SK-N-SH treated with all-trans-retinoic acid at 6 μM for 48 hours (cell line): ENCODE results near the gene PAFAH1B2.

ENCODE experiments used
- ATAC-seq: fragments of 200-7000 bp; cut with Tn5 transposase; 3 replicates; pipeline ENCODE4 v1.9.1; 2020; ENCODE audit warnings: mild to moderate bottlenecking, moderate library complexity
- ARNTL ChIP-seq: fragments of 450-650 bp; formaldehyde crosslinking; IDR thresholded peaks from 2 replicates; pipeline ENCODE4 v1.5.0; 2020; ENCODE audit warnings: low read depth, mild to moderate bottlenecking, moderate library complexity, borderline replicate concordance
- BACH2 ChIP-seq: fragments of 250-450 bp; sonication (Bioruptor Pico); IDR thresholded peaks from 2 replicates; pipeline ENCODE4 v1.9.0; 2021; ENCODE audit warnings: mild to moderate bottlenecking, borderline replicate concordance
- CSDC2 ChIP-seq: fragments of 250-450 bp; sonication (Bioruptor Pico); IDR thresholded peaks from 2 replicates; pipeline ENCODE4 v1.5.0; 2020; ENCODE audit warnings: mild to moderate bottlenecking, moderate library complexity
- ESRRG ChIP-seq: fragments of 250-450 bp; sonication (Bioruptor Pico); IDR thresholded peaks from 2 replicates; pipeline ENCODE4 v1.6.1; 2021; ENCODE audit warnings: mild to moderate bottlenecking
- GLIS3 ChIP-seq: fragments of 250-450 bp; sonication (Bioruptor Pico); IDR thresholded peaks from 2 replicates; pipeline ENCODE4 v1.5.0; 2020; ENCODE audit warnings: mild to moderate bottlenecking, moderate library complexity
- OSR1 ChIP-seq: fragments of 250-450 bp; sonication (Bioruptor Pico); IDR thresholded peaks from 2 replicates; pipeline ENCODE4 v1.8.0; 2022; ENCODE audit warnings: moderate library complexity, mild to moderate bottlenecking, inconsistent platforms
- RARB ChIP-seq: fragments of 250-450 bp; sonication (Bioruptor Pico); IDR thresholded peaks from 2 replicates; pipeline ENCODE4 v1.8.0; 2021; ENCODE audit warnings: mild to moderate bottlenecking, moderate library complexity
- TCF4 ChIP-seq: fragments of 250-450 bp; sonication (Bioruptor Pico); IDR thresholded peaks from 2 replicates; pipeline ENCODE4 v1.8.0; 2021; ENCODE audit warnings: mild to moderate bottlenecking, moderate library complexity, borderline replicate concordance
- TOX ChIP-seq: fragments of 250-450 bp; sonication (Bioruptor Pico); IDR thresholded peaks from 2 replicates; pipeline ENCODE4 v1.8.0; 2021; ENCODE audit warnings: mild to moderate bottlenecking, moderate library complexity, borderline replicate concordance
- ZC3H10 ChIP-seq: fragments of 250-450 bp; sonication (Bioruptor Pico); IDR thresholded peaks from 2 replicates; pipeline ENCODE4 v1.5.1; 2021; ENCODE audit warnings: mild to moderate bottlenecking, moderate library complexity
- ZFP3 ChIP-seq: fragments of 250-450 bp; sonication (Bioruptor Pico); IDR thresholded peaks from 2 replicates; pipeline ENCODE4 v1.5.0; 2020; ENCODE audit warnings: mild to moderate bottlenecking, moderate library complexity
- ZFP30 ChIP-seq: fragments of 450-650 bp; formaldehyde crosslinking; IDR thresholded peaks from 2 replicates; pipeline ENCODE4 v1.5.0; 2022; ENCODE audit warnings: mild to moderate bottlenecking, moderate library complexity
- ZNF565 ChIP-seq: fragments of 450-650 bp; formaldehyde crosslinking; conservative IDR thresholded peaks from 2 replicates; pipeline ENCODE4 v1.5.0; 2020; ENCODE audit warnings: low read depth, mild to moderate bottlenecking, moderate library complexity
- ZNF70 ChIP-seq: fragments of 450-650 bp; formaldehyde crosslinking; IDR thresholded peaks from 2 replicates; pipeline ENCODE4 v1.5.0; 2020; ENCODE audit warnings: mild to moderate bottlenecking, moderate library complexity
- ZNF8 ChIP-seq: fragments of 450-650 bp; formaldehyde crosslinking; IDR thresholded peaks from 2 replicates; pipeline ENCODE4 v1.5.0; 2020; ENCODE audit warnings: mild to moderate bottlenecking, moderate library complexity
- TF ChIP-seq, protein P1 (sequence below): fragments of 250-450 bp; sonication (Bioruptor Pico); IDR thresholded peaks from 2 replicates; pipeline ENCODE4 v1.5.1; 2020; ENCODE audit warnings: low read depth, mild to moderate bottlenecking, moderate library complexity
- TF ChIP-seq, protein P2 (sequence below): fragments of 250-450 bp; sonication (Bioruptor Pico); IDR thresholded peaks from 2 replicates; pipeline ENCODE4 v1.5.1; 2021; ENCODE audit warnings: mild to moderate bottlenecking, moderate library complexity
- TF ChIP-seq, protein P3 (sequence below): fragments of 250-450 bp; sonication (Bioruptor Pico); IDR thresholded peaks from 2 replicates; pipeline ENCODE4 v1.5.0; 2020; ENCODE audit warnings: mild to moderate bottlenecking, moderate library complexity
- TF ChIP-seq, protein P4 (sequence below): fragments of 250-450 bp; sonication (Bioruptor Pico); IDR thresholded peaks from 2 replicates; pipeline ENCODE4 v1.8.0; 2020; ENCODE audit warnings: mild to moderate bottlenecking, moderate library complexity, borderline replicate concordance
- TF ChIP-seq, protein P5 (sequence below): fragments of 250-450 bp; sonication (Bioruptor Pico); IDR thresholded peaks from 2 replicates; pipeline ENCODE4 v1.8.0; 2021; ENCODE audit warnings: low read depth, mild to moderate bottlenecking, moderate library complexity, borderline replicate concordance

The PAFAH1B2 gene

DNA sequence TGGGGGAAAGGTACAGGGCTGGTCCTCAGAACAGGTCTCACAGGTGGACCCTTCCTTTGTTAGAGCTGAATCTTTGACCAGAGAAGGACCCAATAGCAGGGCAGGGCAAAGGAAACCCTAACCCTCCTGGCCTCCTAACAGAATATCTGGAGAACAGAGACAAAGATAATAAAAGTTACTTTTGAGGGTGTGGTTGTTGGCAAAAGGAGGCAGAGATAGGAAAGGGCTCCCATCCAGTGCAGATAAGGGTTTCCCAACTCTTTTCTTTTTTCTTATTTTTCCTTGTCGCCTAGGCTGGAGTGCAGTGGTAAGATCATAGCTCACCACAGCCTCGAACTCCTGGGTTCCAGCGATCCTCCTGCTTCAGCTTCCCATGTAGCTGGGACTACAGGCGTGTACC is 75.9 kb downstream of the PAFAH1B2 start:
- ATAC-seq = no peak
- TF ChIP-seq ZFP30 (CRISPR knock-in tag) = no peak
- TF ChIP-seq ESRRG = no peak

DNA sequence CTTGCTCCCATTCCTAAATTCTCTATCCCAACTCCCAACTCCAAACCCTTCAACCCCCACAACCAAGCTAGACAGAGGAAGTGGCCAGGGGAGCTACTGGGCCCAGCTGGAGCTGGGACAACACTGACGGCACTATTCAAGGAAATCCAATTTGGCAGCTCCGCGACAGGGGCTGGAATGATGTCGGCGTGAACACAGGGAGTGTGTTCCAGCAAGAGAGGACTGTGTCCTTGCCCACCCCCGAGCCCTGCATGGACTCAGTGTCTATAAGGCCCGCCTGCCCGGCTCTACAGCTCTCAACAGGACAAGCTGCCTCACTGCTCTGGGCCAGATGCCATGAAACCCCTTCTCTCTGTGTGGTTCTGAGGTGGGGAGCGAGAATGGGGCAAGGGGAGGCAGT is 76.5 kb downstream of the PAFAH1B2 start:
- ATAC-seq = no peak

DNA sequence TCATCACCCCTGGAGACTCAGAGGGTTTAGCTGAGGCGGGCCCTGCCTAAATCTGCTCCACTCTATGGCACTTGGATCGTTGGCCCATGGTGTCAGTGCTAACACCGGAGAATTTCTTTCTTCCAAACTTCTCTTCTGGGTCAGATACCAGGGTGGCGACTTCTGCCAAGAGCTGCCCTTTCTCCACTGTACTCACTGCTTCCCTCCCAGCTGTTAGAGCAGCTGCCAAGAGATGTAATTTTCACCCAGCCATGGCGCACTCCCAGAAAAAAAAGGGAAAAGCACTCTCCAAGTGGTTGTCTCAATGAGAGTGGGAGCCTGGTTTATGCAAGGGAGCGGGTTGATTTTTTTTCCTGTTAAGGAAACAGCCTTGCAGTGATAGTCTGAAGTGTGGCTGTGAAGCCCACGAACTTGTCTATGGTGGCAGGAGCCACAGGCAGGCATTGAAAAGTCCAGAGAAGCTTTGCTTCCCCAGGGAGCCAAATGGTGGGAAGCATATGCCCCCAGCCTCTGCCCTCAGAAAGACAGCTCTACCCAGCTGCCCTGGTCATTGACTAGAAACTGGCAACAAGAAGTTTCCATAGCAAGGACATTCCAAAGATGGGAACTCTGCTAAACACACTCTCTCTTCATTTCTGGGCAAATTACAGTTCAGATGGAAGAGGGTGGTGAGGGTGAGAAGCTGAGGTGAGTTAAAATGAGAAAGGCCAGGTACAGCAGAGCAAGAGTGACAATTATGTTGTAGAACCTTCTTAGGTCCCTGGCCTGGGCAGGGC is 77.1 kb downstream of the PAFAH1B2 start:
- no peak for ATAC-seq
- TF ChIP-seq BACH2 (CRISPR knock-in tag) = no peak
- TF ChIP-seq, protein P1, sequence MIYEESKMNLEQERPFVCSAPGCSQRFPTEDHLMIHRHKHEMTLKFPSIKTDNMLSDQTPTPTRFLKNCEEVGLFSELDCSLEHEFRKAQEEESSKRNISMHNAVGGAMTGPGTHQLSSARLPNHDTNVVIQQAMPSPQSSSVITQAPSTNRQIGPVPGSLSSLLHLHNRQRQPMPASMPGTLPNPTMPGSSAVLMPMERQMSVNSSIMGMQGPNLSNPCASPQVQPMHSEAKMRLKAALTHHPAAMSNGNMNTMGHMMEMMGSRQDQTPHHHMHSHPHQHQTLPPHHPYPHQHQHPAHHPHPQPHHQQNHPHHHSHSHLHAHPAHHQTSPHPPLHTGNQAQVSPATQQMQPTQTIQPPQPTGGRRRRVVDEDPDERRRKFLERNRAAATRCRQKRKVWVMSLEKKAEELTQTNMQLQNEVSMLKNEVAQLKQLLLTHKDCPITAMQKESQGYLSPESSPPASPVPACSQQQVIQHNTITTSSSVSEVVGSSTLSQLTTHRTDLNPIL = no peak

More for the DNA sequence above, 76.5 kb downstream of the PAFAH1B2 start:
- no peak for TF ChIP-seq CSDC2 (CRISPR knock-in tag)
- TF ChIP-seq ZNF70 (CRISPR knock-in tag) = no peak
- no peak for TF ChIP-seq TCF4
- TF ChIP-seq, protein P2, sequence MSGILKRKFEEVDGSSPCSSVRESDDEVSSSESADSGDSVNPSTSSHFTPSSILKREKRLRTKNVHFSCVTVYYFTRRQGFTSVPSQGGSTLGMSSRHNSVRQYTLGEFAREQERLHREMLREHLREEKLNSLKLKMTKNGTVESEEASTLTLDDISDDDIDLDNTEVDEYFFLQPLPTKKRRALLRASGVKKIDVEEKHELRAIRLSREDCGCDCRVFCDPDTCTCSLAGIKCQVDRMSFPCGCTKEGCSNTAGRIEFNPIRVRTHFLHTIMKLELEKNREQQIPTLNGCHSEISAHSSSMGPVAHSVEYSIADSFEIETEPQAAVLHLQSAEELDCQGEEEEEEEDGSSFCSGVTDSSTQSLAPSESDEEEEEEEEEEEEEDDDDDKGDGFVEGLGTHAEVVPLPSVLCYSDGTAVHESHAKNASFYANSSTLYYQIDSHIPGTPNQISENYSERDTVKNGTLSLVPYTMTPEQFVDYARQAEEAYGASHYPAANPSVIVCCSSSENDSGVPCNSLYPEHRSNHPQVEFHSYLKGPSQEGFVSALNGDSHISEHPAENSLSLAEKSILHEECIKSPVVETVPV (CRISPR knock-in tag) = no peak
- TF ChIP-seq, protein P3, sequence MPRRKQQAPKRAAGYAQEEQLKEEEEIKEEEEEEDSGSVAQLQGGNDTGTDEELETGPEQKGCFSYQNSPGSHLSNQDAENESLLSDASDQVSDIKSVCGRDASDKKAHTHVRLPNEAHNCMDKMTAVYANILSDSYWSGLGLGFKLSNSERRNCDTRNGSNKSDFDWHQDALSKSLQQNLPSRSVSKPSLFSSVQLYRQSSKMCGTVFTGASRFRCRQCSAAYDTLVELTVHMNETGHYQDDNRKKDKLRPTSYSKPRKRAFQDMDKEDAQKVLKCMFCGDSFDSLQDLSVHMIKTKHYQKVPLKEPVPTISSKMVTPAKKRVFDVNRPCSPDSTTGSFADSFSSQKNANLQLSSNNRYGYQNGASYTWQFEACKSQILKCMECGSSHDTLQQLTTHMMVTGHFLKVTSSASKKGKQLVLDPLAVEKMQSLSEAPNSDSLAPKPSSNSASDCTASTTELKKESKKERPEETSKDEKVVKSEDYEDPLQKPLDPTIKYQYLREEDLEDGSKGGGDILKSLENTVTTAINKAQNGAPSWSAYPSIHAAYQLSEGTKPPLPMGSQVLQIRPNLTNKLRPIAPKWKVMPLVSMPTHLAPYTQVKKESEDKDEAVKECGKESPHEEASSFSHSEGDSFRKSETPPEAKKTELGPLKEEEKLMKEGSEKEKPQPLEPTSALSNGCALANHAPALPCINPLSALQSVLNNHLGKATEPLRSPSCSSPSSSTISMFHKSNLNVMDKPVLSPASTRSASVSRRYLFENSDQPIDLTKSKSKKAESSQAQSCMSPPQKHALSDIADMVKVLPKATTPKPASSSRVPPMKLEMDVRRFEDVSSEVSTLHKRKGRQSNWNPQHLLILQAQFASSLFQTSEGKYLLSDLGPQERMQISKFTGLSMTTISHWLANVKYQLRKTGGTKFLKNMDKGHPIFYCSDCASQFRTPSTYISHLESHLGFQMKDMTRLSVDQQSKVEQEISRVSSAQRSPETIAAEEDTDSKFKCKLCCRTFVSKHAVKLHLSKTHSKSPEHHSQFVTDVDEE (CRISPR knock-in tag) = no peak
- TF ChIP-seq ARNTL (CRISPR knock-in tag) = no peak
- no peak for TF ChIP-seq ZFP30 (CRISPR knock-in tag)
- TF ChIP-seq ZNF8 (CRISPR knock-in tag) = no peak
- TF ChIP-seq RARB (CRISPR knock-in tag) = no peak
- TF ChIP-seq, protein P1 = no peak
- TF ChIP-seq TOX = no peak
- no peak for TF ChIP-seq GLIS3 (CRISPR knock-in tag)
- TF ChIP-seq, protein P4, sequence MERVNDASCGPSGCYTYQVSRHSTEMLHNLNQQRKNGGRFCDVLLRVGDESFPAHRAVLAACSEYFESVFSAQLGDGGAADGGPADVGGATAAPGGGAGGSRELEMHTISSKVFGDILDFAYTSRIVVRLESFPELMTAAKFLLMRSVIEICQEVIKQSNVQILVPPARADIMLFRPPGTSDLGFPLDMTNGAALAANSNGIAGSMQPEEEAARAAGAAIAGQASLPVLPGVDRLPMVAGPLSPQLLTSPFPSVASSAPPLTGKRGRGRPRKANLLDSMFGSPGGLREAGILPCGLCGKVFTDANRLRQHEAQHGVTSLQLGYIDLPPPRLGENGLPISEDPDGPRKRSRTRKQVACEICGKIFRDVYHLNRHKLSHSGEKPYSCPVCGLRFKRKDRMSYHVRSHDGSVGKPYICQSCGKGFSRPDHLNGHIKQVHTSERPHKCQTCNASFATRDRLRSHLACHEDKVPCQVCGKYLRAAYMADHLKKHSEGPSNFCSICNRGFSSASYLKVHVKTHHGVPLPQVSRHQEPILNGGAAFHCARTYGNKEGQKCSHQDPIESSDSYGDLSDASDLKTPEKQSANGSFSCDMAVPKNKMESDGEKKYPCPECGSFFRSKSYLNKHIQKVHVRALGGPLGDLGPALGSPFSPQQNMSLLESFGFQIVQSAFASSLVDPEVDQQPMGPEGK (CRISPR knock-in tag) = no peak
- TF ChIP-seq ZFP3 = no peak
- TF ChIP-seq ZC3H10 (CRISPR knock-in tag) = no peak
- TF ChIP-seq BACH2 (CRISPR knock-in tag) = no peak
- no peak for TF ChIP-seq ESRRG
- TF ChIP-seq, protein P5, sequence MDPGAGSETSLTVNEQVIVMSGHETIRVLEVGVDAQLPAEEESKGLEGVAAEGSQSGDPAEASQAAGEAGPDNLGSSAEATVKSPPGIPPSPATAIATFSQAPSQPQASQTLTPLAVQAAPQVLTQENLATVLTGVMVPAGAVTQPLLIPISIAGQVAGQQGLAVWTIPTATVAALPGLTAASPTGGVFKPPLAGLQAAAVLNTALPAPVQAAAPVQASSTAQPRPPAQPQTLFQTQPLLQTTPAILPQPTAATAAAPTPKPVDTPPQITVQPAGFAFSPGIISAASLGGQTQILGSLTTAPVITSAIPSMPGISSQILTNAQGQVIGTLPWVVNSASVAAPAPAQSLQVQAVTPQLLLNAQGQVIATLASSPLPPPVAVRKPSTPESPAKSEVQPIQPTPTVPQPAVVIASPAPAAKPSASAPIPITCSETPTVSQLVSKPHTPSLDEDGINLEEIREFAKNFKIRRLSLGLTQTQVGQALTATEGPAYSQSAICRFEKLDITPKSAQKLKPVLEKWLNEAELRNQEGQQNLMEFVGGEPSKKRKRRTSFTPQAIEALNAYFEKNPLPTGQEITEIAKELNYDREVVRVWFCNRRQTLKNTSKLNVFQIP (CRISPR knock-in tag) = no peak
- TF ChIP-seq ZNF565 (CRISPR knock-in tag) = no peak
- no peak for TF ChIP-seq OSR1 (CRISPR knock-in tag)
